HG02763 (cell line): ENCODE results near the gene PDGFD.

Experiments
- ATAC-seq: cut with Tn5 transposase; IDR thresholded peaks from one replicate; pipeline ENCODE4 v1.9.1; 2021; ENCODE audit warnings: mild to moderate bottlenecking, moderate library complexity; ENCODE audit not compliant: unreplicated experiment

PDGFD gene

GRCh38 chr11:104095791-104096190 is 68.2 kb downstream of the PDGFD start:
- no peak for ATAC-seq

GRCh38 chr11:104094576-104094975 is 69.4 kb downstream of the PDGFD start:
- no peak for ATAC-seq

GRCh38 chr11:104093426-104094280 is 70.3 kb downstream of the PDGFD start:
- ATAC-seq: no peak

- no peak for ATAC-seq
These were observed 71.2 kb downstream of the PDGFD start for GRCh38 chr11:104092744-104093143.

- ATAC-seq: no peak
These were observed 72.5 kb downstream of the PDGFD start for GRCh38 chr11:104091281-104092096.

GRCh38 chr11:104090767-104091166 is 73.2 kb downstream of the PDGFD start:
- no peak for ATAC-seq

- ATAC-seq: no peak
These were observed 74.5 kb downstream of the PDGFD start for GRCh38 chr11:104089481-104089880.

GRCh38 chr11:104086621-104087020 is 77.3 kb downstream of the PDGFD start:
- ATAC-seq: no peak

- ATAC-seq: no peak
These were observed 85.0 kb downstream of the PDGFD start for GRCh38 chr11:104078995-104079394.

GRCh38 chr11:104078245-104078644 is 85.7 kb downstream of the PDGFD start:
- no peak for ATAC-seq

- no peak for ATAC-seq
These were observed 87.5 kb downstream of the PDGFD start for GRCh38 chr11:104076455-104076854.

- no peak for ATAC-seq
These were observed 88.2 kb downstream of the PDGFD start for GRCh38 chr11:104075706-104076105.

GRCh38 chr11:104075091-104075490 is 88.9 kb downstream of the PDGFD start:
- no peak for ATAC-seq

- peak; percentile 83 for ATAC-seq
These were observed 89.8 kb downstream of the PDGFD start for GRCh38 chr11:104073950-104074705.

- no peak for ATAC-seq
These were observed 96.4 kb downstream of the PDGFD start for GRCh38 chr11:104067534-104067933.

GRCh38 chr11:104064034-104064630 is 99.8 kb downstream of the PDGFD start:
- ATAC-seq: no peak

GRCh38 chr11:104061853-104062521 is 102.0 kb downstream of the PDGFD start:
- no peak for ATAC-seq

- peak; percentile 76 for ATAC-seq
These were observed 103.1 kb downstream of the PDGFD start for GRCh38 chr11:104060820-104061219.

GRCh38 chr11:104060004-104060794 is 103.7 kb downstream of the PDGFD start:
- no peak for ATAC-seq
